ENCODE results near the gene KRT83.

DNA sequence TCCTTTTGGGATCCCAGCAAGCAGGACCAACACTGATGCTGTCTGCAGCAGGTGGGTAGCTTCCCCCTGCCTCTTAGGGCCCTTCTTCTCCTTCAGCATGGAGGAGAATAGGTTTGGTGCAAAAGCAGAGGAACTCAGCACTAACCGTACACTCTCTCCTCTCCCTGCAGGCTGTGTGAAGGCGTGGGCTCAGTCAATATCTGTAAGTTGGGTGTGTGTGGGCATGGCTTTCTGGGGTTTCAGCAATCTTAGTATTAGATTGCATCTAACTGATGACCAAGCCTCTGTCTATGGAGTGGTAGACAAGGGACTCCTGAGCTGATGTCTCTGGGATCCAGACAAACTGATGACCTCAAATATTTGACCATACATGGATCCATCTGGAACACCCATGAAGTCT lies 31.8 kb upstream of the KRT83 start:
- TF ChIP-seq POLR2A (IDR thresholded peaks at IDR 0.05) (no peak), POLR2AphosphoS5 (IDR thresholded peaks at IDR 0.05) (no peak)
- TF ChIP-seq, protein P1, sequence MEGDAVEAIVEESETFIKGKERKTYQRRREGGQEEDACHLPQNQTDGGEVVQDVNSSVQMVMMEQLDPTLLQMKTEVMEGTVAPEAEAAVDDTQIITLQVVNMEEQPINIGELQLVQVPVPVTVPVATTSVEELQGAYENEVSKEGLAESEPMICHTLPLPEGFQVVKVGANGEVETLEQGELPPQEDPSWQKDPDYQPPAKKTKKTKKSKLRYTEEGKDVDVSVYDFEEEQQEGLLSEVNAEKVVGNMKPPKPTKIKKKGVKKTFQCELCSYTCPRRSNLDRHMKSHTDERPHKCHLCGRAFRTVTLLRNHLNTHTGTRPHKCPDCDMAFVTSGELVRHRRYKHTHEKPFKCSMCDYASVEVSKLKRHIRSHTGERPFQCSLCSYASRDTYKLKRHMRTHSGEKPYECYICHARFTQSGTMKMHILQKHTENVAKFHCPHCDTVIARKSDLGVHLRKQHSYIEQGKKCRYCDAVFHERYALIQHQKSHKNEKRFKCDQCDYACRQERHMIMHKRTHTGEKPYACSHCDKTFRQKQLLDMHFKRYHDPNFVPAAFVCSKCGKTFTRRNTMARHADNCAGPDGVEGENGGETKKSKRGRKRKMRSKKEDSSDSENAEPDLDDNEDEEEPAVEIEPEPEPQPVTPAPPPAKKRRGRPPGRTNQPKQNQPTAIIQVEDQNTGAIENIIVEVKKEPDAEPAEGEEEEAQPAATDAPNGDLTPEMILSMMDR (IDR thresholded peaks at IDR 0.05), result no peak

All from suprapubic skin (tissue), 4 donors.